ENCODE results near the gene LGALS3BP.

Gene LGALS3BP

GRCh38 chr17:78925662-78926555, 53.8 kb downstream of the LGALS3BP start:
- H3K4me3 ChIP-seq (ENCODE audit: low read length), result peak overlapping the region; percentile 63
- DNase-seq (ENCODE audit: low read depth, low spot score), result no peak

GRCh38 chr17:78925234-78925633, 54.5 kb downstream of the LGALS3BP start, which contains the start of gene TIMP2:
Gene TIMP2, minus strand, starts transcription at chr17:78925387. Its CDS starts 299 bp downstream, at chr17:78925088.
- H3K4me3 ChIP-seq (ENCODE audit: low read length), result peak within 1 kb of the TSS; percentile 63

GRCh38 chr17:78924481-78925151, 55.1 kb downstream of the LGALS3BP start:
- peak overlapping the region; percentile 63 for H3K4me3 ChIP-seq (ENCODE audit: low read length)
- DNase-seq (ENCODE audit: low read depth, low spot score), result no peak

More at GRCh38 chr17:78925234-78925633, 54.5 kb downstream of the LGALS3BP start, which contains the start of gene TIMP2:
- DNase-seq (ENCODE audit: low read depth, low spot score), result peak; percentile 81

- peak overlapping the region; percentile 63 for H3K4me3 ChIP-seq (ENCODE audit: low read length)
- DNase-seq (ENCODE audit: low read depth, low spot score), result peak; percentile 87
Observed at GRCh38 chr17:78923660-78924453, 55.9 kb downstream of the LGALS3BP start.

- no peak for DNase-seq (ENCODE audit: low read depth, low spot score)
- peak overlapping the region; percentile 63 for H3K4me3 ChIP-seq (ENCODE audit: low read length)
Observed at GRCh38 chr17:78922816-78923498, 56.8 kb downstream of the LGALS3BP start.

GRCh38 chr17:78921437-78921971, 58.2 kb downstream of the LGALS3BP start:
- no peak for DNase-seq (ENCODE audit: low read depth, low spot score)
- no peak overlapping the region for H3K4me3 ChIP-seq (ENCODE audit: low read length)

Data from Jurkat, Clone E6-1 (cell line).